Thyroid gland (tissue), 4 donors: Measurements from ENCODE around the gene RAD17. TPM values are rescaled to one million over a fixed set of nuclear protein-coding genes. Genes with fewer than 3 reads are reported as not detected.
A peak's percentile ranks its signal among the peaks of the same experiment; 100 is the strongest.

Source experiments
- DNase-seq, 2 donors: peaks; one replicate each; pipeline ENCODE4 v3.0.0-alpha.2; 2019
- H3K27ac ChIP-seq, 3 donors: fragments of 200-600 bp; sonication (generic); 1 replicate in 2 of 3; 2 replicates in 1 of 3; pipeline ENCODE4 v1.5.1; 2016 to 2019; ENCODE audit warnings: mild to moderate bottlenecking in 1 of 3, moderate library complexity in 1 of 3
- H3K27me3 ChIP-seq: fragments of 200-600 bp; sonication (generic); one replicate; pipeline ENCODE4 v1.5.1; 2019
- H3K36me3 ChIP-seq, 2 donors: fragments of 200-600 bp; sonication (generic); one replicate each; pipeline ENCODE4 v1.5.1; 2016 to 2019
- H3K4me1 ChIP-seq, 2 donors: fragments of 200-600 bp; sonication (generic); one replicate each; pipeline ENCODE4 v1.5.1; 2017 to 2019
- H3K4me3 ChIP-seq, 3 donors: fragments of 200-600 bp; sonication (generic); replicated peaks in 1 of 3; 1 replicate in 2 of 3; 2 replicates in 1 of 3; pipeline ENCODE4 v1.5.1; 2016; ENCODE audit warnings: mild to moderate bottlenecking in 1 of 3
- H3K9me3 ChIP-seq: fragments of 200-600 bp; sonication (generic); one replicate; pipeline ENCODE4 v1.5.1; 2017
- POLR2A ChIP-seq, 2 donors: fragments of 450-650 bp; IDR thresholded peaks; one replicate each; pipeline ENCODE4 v1.6.1; 2017; ENCODE audit warnings: antibody characterized with exemption in 2 of 2, mild to moderate bottlenecking in 2 of 2, moderate library complexity in 1 of 2
- WGBS, 2 donors: methylation state at CpG; one replicate each; pipeline ENCODE4 v1.1.5; 2017; 5-methylcytosine and 5-hydroxymethylcytosine counted together
- intact Hi-C: fragments of 100-400 bp; cut with DNase I; formaldehyde crosslinking; loops from one replicate; pipeline ENCODE4 v1.15.1; 2023
- total RNA-seq, 4 donors: library from RNA; depleted of rRNA; stranded (reverse); fragments of >200 nt; gene quantifications; one replicate each; pipeline ENCODE4 v1.2.3, GENCODE V29; 2016
- TF ChIP-seq, protein P1 (sequence below), 6 experiments: fragments of 200-600 bp in 3 of 6; fragments of 450-650 bp in 3 of 6; sonication (generic) in 3 of 6; IDR thresholded peaks; one replicate each; pipeline ENCODE4 v1.5.1; 2016 to 2019; ENCODE audit warnings: antibody characterized with exemption in 6 of 6, mild to moderate bottlenecking in 2 of 6, inconsistent platforms in 1 of 6, moderate library complexity in 1 of 6

RAD17 gene
- total RNA-seq, 4 donors from 2014 or later: 20.9 to 34.9 (median 27.8) TPM

DNA sequence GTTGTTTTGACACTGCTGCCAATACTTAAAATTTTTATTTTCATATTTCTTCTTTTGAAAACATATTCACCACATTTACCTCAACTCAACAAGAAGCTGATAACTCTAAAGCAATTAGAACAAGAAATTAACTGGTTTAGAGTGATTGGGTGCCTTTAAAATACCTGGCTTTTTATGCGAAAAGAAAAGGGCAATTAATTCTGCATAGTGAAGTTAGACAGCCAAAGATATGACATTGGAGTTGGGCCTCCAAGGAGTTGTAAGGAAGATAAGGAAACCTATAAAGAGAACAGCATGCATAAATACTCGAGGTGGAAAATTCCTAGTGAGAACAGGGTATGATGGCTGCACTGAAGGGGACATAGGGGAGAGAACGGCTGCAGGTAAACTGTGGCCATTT, 9.9 kb upstream of the RAD17 start:
- TF ChIP-seq, protein P1, sequence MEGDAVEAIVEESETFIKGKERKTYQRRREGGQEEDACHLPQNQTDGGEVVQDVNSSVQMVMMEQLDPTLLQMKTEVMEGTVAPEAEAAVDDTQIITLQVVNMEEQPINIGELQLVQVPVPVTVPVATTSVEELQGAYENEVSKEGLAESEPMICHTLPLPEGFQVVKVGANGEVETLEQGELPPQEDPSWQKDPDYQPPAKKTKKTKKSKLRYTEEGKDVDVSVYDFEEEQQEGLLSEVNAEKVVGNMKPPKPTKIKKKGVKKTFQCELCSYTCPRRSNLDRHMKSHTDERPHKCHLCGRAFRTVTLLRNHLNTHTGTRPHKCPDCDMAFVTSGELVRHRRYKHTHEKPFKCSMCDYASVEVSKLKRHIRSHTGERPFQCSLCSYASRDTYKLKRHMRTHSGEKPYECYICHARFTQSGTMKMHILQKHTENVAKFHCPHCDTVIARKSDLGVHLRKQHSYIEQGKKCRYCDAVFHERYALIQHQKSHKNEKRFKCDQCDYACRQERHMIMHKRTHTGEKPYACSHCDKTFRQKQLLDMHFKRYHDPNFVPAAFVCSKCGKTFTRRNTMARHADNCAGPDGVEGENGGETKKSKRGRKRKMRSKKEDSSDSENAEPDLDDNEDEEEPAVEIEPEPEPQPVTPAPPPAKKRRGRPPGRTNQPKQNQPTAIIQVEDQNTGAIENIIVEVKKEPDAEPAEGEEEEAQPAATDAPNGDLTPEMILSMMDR (IDR thresholded peaks at IDR 0.05): no peak
- no peak for TF ChIP-seq POLR2A (IDR thresholded peaks at IDR 0.05)
- H3K36me3 ChIP-seq: peaks cover 0 to 10% of the 10 kb centered on the region in 2 donors
- no peaks in the 10 kb centered on the region for H3K9me3 ChIP-seq
- H3K27ac ChIP-seq: no peak overlapping the region
- no peak overlapping the region for H3K4me3 ChIP-seq
- H3K27me3 ChIP-seq: no peaks in the 10 kb centered on the region
- H3K4me1 ChIP-seq: no peaks in the 10 kb centered on the region
- intact Hi-C loops: no loop called here
- 85 to 92% methylated on average over 3 of the region's 3 CpGs for WGBS, 2 donors
- no peak for DNase-seq

DNA sequence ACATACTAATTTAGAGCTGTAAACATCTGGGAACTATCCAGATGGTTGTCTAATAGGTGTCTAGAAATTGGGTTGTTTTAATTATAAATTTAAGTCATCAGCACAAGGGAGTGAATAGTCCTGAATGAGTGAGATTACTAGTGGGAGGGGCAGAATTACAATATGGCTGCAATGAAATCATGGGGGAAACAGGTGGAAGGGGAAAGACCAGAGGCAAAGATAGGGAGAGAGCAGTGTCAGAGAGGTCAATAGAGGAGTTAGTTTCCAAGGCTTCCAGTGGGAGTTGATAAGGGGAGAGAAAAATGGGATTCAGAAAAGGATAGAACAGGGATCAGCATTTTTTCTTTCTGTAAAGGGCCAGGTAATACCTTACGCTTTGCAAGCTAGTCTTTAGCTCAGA, 9.2 kb upstream of the RAD17 start:
- 88 to 94% methylated on average over 1 of the region's 1 CpG for WGBS, 2 donors
- Histone ChIP-seq H3K4me1 (no peaks in the 10 kb centered on the region), H3K9me3 (no peaks in the 10 kb centered on the region), H3K27ac (no peak overlapping the region), H3K27me3 (no peaks in the 10 kb centered on the region), H3K36me3 (peaks cover 6 to 15% of the 10 kb centered on the region in 2 donors), H3K4me3 (no peak overlapping the region)
- TF ChIP-seq, protein P1 (IDR thresholded peaks at IDR 0.05): no peak
- TF ChIP-seq POLR2A (IDR thresholded peaks at IDR 0.05): no peak
- DNase-seq: no peak
- intact Hi-C loops: no loop called here

DNA sequence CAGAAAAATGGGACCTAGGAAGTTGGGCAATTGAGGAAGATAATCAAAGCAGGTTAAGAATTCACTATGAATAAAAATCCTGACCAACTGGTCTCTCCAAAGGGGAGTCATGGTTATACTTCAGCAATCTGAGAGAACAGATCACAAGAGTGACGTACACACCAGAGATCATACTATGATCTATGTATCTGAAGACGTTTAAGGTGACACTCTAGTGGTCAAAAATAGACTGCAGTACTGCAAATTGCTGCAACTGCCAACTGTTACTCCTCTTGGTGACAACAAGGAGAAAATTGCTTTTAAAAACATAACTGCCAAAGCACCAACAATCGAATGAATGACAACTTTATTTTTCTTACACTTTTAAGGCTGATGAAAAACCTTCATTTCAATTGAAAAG, 5.2 kb upstream of the RAD17 start:
- no peak for TF ChIP-seq POLR2A (IDR thresholded peaks at IDR 0.05)
- TF ChIP-seq, protein P1 (IDR thresholded peaks at IDR 0.05): peak in 3 of 6 experiments; percentile 5 to 14 (median 8)
- Histone ChIP-seq H3K27me3 (no peaks in the 10 kb centered on the region), H3K9me3 (no peaks in the 10 kb centered on the region), H3K4me3 (no peak overlapping the region), H3K4me1 (peaks cover 5 to 10% of the 10 kb centered on the region in 2 donors), H3K36me3 (peaks cover 6 to 20% of the 10 kb centered on the region in 2 donors), H3K27ac (no peak overlapping the region)
- intact Hi-C loops: no loop called here
- WGBS, 2 donors: 65 to 67% methylated on average over 3 of the region's 3 CpGs
- DNase-seq: no peak

DNA sequence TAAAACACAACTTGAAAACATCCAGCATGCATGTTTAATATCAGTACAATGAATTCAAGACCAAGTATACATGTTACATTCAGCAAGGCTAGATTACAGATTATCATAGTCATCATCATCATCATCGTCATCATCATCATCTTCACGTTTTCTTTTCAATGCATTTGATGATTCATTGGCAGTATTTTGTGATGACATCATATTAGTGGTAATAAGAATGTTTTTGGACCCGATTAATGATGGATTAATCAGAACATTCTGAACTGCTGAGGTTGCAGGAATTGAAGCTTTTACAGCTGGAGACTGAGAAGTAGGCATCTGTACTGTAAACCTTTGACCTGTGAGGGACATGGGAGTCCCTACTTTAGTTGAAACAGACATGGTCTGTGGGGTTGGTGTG, 4.8 kb upstream of the RAD17 start:
- intact Hi-C loops: no loop called here
- H3K4me3 ChIP-seq: no peak overlapping the region
- no peaks in the 10 kb centered on the region for H3K9me3 ChIP-seq
- H3K27me3 ChIP-seq: no peaks in the 10 kb centered on the region
- TF ChIP-seq, protein P1 (IDR thresholded peaks at IDR 0.05): no peak
- TF ChIP-seq POLR2A (IDR thresholded peaks at IDR 0.05): no peak
- peaks cover 6 to 20% of the 10 kb centered on the region in 2 donors for H3K36me3 ChIP-seq
- no peak for DNase-seq
- H3K4me1 ChIP-seq: peaks cover 5 to 10% of the 10 kb centered on the region in 2 donors
- H3K27ac ChIP-seq: no peak overlapping the region
- 89 to 92% methylated on average over 3 of the region's 3 CpGs for WGBS, 2 donors

DNA sequence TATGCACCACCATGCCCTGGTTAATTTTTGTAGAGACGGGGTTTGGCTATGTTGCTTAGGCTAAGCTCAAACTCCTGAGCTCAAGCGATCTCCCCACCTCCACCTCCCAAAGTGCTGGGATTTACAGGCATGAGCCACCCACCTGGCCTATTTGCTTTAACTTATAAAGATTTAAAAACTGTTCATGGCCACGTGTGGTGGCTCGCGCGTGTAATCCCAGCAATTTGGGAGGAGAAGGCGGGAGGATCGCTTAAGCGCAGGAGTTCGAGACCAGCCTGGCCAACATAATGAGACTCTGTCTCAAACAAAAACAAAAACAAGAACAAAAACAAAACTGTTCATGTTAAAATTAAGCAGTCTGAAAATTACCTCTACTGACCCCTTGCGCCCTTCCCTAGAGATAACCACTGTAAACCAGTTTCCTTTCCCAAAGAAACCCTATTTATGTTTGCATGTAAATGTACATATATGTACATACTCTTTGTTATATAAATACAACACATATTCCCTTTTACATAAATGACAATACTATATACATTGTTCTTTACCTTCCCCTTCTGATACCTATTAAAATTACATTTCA, 1.8 kb upstream of the RAD17 start:
- no peaks in the 10 kb centered on the region for H3K27me3 ChIP-seq
- peaks cover 9 to 21% of the 10 kb centered on the region in 2 donors for H3K4me1 ChIP-seq
- H3K9me3 ChIP-seq: no peaks in the 10 kb centered on the region
- TF ChIP-seq, protein P1 (IDR thresholded peaks at IDR 0.05): no peak
- TF ChIP-seq POLR2A (IDR thresholded peaks at IDR 0.05): no peak
- peaks cover 6 to 15% of the 10 kb centered on the region in 2 donors for H3K36me3 ChIP-seq
- H3K4me3 ChIP-seq: no peak overlapping the region
- 94 to 95% methylated on average over 11 of the region's 11 CpGs for WGBS, 2 donors
- no peak overlapping the region for H3K27ac ChIP-seq
- intact Hi-C loops: no loop called here
- no peak for DNase-seq
